Heart right ventricle (tissue), 16 donors: ENCODE data around the gene ATG10. TPM values are rescaled to one million over a fixed set of nuclear protein-coding genes. Genes with fewer than 3 reads are reported as not detected.
A peak's percentile ranks its signal among the peaks of the same experiment; 100 is the strongest.
"Not testable (repeated sequence)": the region's sequence is repeated elsewhere in the genome, so short reads cannot be mapped to it uniquely, and the experiment has no call there.

Source experiments
- ATAC-seq, 8 donors: fragments of 200-7000 bp; cut with Tn5 transposase; one replicate each; pipeline ENCODE4 v1.9.1; 2020; ENCODE audit warnings: mild to moderate bottlenecking in 8 of 8, moderate library complexity in 8 of 8, moderate number of reproducible peaks in 1 of 8
- DNase-seq, 2 donors: peaks; one replicate each; pipeline ENCODE4 v3.0.0-alpha.2; 2020
- H3K27ac ChIP-seq, 10 donors: fragments of 200-600 bp; sonication (generic) in 2 of 10; one replicate each; pipeline versions ENCODE4 v1.5.0 to v1.8.0; 2020 to 2022; ENCODE audit warnings: mild to moderate bottlenecking in 3 of 10
- H3K27me3 ChIP-seq, 7 donors: fragments of 200-600 bp; one replicate each; pipeline ENCODE4 v1.8.0; 2021 to 2022; ENCODE audit warnings: mild to moderate bottlenecking in 2 of 7
- H3K36me3 ChIP-seq, 9 donors: fragments of 200-600 bp; sonication (generic) in 1 of 9; one replicate each; pipeline versions ENCODE4 v1.5.0 to v1.8.0; 2020 to 2022; ENCODE audit warnings: mild to moderate bottlenecking in 2 of 9
- H3K4me1 ChIP-seq, 9 donors: fragments of 200-600 bp; sonication (generic) in 1 of 9; one replicate each; pipeline versions ENCODE4 v1.5.0 to v1.8.0; 2020 to 2022; ENCODE audit warnings: mild to moderate bottlenecking in 4 of 9
- H3K4me3 ChIP-seq, 10 donors: fragments of 200-600 bp; sonication (generic) in 2 of 10; one replicate each; pipeline versions ENCODE4 v1.5.0 to v1.8.0; 2020 to 2022; ENCODE audit warnings: mild to moderate bottlenecking in 7 of 10, moderate library complexity in 2 of 10
- H3K9me3 ChIP-seq, 11 donors: fragments of 200-600 bp in 10 of 11; sonication (generic) in 2 of 11; one replicate each; pipeline versions ENCODE4 v1.5.0 to v1.8.0; 2013 to 2022; ENCODE audit warnings: mild to moderate bottlenecking in 2 of 11, control low read depth in 1 of 11, moderate library complexity in 1 of 11
- CTCF ChIP-seq, 9 donors: fragments of 200-600 bp; sonication (generic) in 2 of 9; IDR thresholded peaks; one replicate each; pipeline versions ENCODE4 v1.5.0 to v1.8.0; 2021 to 2022; ENCODE audit warnings: antibody characterized with exemption in 9 of 9, mild to moderate bottlenecking in 5 of 9, moderate library complexity in 1 of 9
- WGBS, 2 donors: extraction: QIAGEN DNeasy Blood & Tissue Kit; methylation state at CpG; one replicate each; pipeline ENCODE4 v1.1.7; 2013; ENCODE audit warnings: inconsistent platforms in 1 of 2; 5-methylcytosine and 5-hydroxymethylcytosine counted together
- intact Hi-C, 10 donors: fragments of 100-400 bp; cut with DNase I; formaldehyde crosslinking; loops; one replicate each; pipeline versions ENCODE4 v1.11.1 to v1.14.2; 2022
- polyA plus RNA-seq, 2 donors: library from polyadenylated mRNA; stranded (reverse); fragments of 200-250 nt; gene quantifications; one replicate each; pipeline ENCODE4 v1.2.3, GENCODE V29; 2013
- total RNA-seq, 10 donors: library from RNA; stranded (reverse); fragmentation: NEBNext Ultra II Directional in 3 of 10; extraction: Animal tissue kit (Norgen Biotek cat#: 25700) in 3 of 10; gene quantifications; one replicate each; pipeline versions ENCODE4 v1.2.1 to v1.2.4, GENCODE V29; 2021 to 2023
- donor health status: Arrhythmogenic right ventricular cardiomyopathy.
- donor health status: ischemic (EF 13 %, LVEDD 7.1; RV severe dilation, severe dysfunction).
- donor health status: healthy with polysubstance abuse.
- donor health status: DM: no; HTN: yes; CAD: no.
- donor health status: DM: no; HTN: no; CAD: no.
- donor health status: ischemic (EF 25% LVEDD 6.9; RV normal size, moderate dysfunction).
- donor health status: ischemic (EF 25% LVEDD 5.7; RV mildly dilated, moderate dysfunction).
- donor health status: healthy.
- donor health status: DM: yes; HTN: yes; CAD: no.
- donor health status: Ischemic cardiomyopathy.
- donor health status: ischemic (EF 35%, LVEDD 5.7; RV mildly dilated, moderate dysfunction).
- donor health status: nonischemic (EF 11% LVEDD 7.7; RV severe dilation, severe dysfunction).
- donor health status: DM: yes; HTN: yes; CAD: no.
- donor health status: PGD.
- donor health status: ischemic (EF 29% LVEDD 5.4; RV normal size, mild dysfunction).
- donor health status: nonischemic (EF 23%, LVEDD 6.1; RV moderate dilation, normal function).

ATG10 gene
- total and polyA plus RNA-seq, 12 donors: 4.6 to 8.0 (median 6.3) TPM

- TF ChIP-seq CTCF (IDR thresholded peaks at IDR 0.05): no peak
- no peaks in the 10 kb centered on the region for H3K4me1 ChIP-seq
- DNase-seq (no peak), ATAC-seq (no peak)
- no peaks in the 10 kb centered on the region for H3K27me3 ChIP-seq
- H3K27ac ChIP-seq: no peak overlapping the region
- 93 to 97% methylated on average over 3 of the region's 3 CpGs for WGBS, 2 donors
- H3K36me3 ChIP-seq: peaks cover 0 to 55% (median 3%) of the 10 kb centered on the region in 9 donors
- intact Hi-C loops: no loop called here
- peaks cover 0 to 2% (median 0%) of the 10 kb centered on the region in 11 donors for H3K9me3 ChIP-seq
- no peak overlapping the region for H3K4me3 ChIP-seq
Measured at GRCh38 chr5:81980598-81981260, 8.9 kb downstream of the ATG10 start.

- H3K4me3 ChIP-seq, H3K27ac ChIP-seq, DNase-seq, H3K9me3 ChIP-seq, H3K4me1 ChIP-seq, ATAC-seq, intact Hi-C loops, H3K27me3 ChIP-seq: not testable (repeated sequence)
- H3K36me3 ChIP-seq: peaks cover 0 to 46% (median 0%) of the 10 kb centered on the region in 9 donors
- WGBS, 2 donors: 98% methylated on average over 11 of the region's 11 CpGs
Measured at GRCh38 chr5:81982172-81982685, 10.4 kb downstream of the ATG10 start.

DNA sequence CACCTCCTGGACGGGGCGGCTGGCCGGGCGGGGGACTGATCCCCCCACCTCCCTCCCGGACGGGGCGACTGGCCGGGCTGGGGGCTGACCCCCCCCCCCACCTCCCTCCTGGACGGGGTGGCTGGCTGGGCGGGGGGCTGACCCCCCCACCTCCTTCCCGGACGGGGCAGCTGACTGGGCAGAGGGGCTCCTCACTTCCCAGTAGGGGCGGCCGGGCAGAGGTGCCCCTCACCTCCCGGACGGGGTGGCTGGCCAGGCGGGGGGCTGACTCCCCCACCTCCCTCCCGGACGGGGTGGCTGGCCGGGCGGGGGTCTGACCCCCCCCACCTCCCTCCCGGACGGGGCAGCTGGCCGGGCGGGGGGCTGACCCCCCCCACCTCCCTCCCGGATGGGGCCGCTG is 11.3 kb downstream of the ATG10 start:
- H3K4me1 ChIP-seq, H3K4me3 ChIP-seq, DNase-seq, H3K9me3 ChIP-seq, H3K27me3 ChIP-seq, ATAC-seq, intact Hi-C loops, H3K27ac ChIP-seq: not testable (repeated sequence)
- WGBS, 2 donors: 98% methylated on average over 15 to 26 of the region's 27 CpGs
- peaks cover 0 to 49% (median 0%) of the 10 kb centered on the region in 9 donors for H3K36me3 ChIP-seq

DNA sequence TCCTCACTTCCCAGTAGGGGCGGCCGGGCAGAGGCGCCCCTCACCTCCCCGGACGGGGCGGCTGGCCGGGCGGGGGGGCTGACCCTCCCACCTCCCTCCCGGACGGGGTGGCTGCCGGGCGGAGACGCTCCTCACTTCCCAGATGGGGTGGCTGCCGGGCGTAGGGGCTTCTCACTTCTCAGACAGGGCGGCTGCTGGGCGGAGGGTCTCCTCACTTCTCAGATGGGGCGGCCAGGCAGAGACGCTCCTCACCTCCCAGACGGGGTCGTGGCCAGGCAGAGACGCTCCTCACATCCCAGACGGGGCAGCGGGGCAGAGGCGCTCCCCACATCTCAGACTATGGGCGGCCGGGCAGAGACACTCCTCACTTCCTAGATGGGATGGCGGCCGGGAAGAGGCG is 11.7 kb downstream of the ATG10 start:
- 92 to 98% methylated on average over 17 to 30 of the region's 30 CpGs for WGBS, 2 donors
- H3K27ac ChIP-seq, H3K27me3 ChIP-seq, H3K4me1 ChIP-seq, intact Hi-C loops, ATAC-seq, H3K4me3 ChIP-seq, H3K9me3 ChIP-seq, DNase-seq: not testable (repeated sequence)
- peaks cover 0 to 49% (median 0%) of the 10 kb centered on the region in 9 donors for H3K36me3 ChIP-seq

DNA sequence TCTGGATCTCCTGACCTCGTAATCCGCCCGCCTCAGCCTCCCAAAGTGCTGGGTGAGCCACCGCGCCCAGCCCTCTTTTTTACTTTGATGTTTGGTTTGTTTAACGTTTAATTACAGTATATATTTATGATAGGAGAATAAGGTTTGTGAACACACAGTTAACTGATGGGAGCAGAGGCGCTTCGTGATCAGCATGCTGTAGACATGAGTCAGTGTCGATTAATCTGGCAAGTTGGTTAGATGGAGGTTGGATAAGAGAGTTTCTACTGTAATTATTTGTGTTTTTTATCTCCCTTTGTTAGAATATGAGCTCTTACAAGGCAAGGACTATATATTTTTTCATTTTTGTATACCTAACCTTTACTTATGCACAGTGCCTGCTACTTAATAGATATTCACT is 14.3 kb downstream of the ATG10 start:
- Histone ChIP-seq H3K36me3 (peaks cover 0 to 44% (median 0%) of the 10 kb centered on the region in 9 donors), H3K27me3 (no peaks in the 10 kb centered on the region), H3K4me1 (no peaks in the 10 kb centered on the region), H3K4me3 (no peak overlapping the region), H3K27ac (no peak overlapping the region), H3K9me3 (peaks cover 0 to 3% (median 0%) of the 10 kb centered on the region in 11 donors)
- ATAC-seq (no peak), DNase-seq (no peak)
- no peak for TF ChIP-seq CTCF (IDR thresholded peaks at IDR 0.05)
- intact Hi-C loops: no loop called here
- 97 to 98% methylated on average over 9 of the region's 9 CpGs for WGBS, 2 donors

- Histone ChIP-seq H3K4me1 (no peaks in the 10 kb centered on the region), H3K9me3 (peaks cover 0 to 3% (median 0%) of the 10 kb centered on the region in 11 donors), H3K36me3 (peaks cover 0 to 35% (median 0%) of the 10 kb centered on the region in 9 donors), H3K27ac (no peak overlapping the region), H3K27me3 (no peaks in the 10 kb centered on the region), H3K4me3 (no peak overlapping the region)
- no peak for DNase-seq
- WGBS, 2 donors: 79 to 94% methylated on average over 5 of the region's 5 CpGs
- ATAC-seq: peak in 1 of 8 donors; percentile 20
- TF ChIP-seq CTCF (IDR thresholded peaks at IDR 0.05): no peak
- intact Hi-C loops: no loop called here
Measured at GRCh38 chr5:81989204-81989603, 17.4 kb downstream of the ATG10 start.
